Measurements from ENCODE around the gene MCCC1. TPM values are rescaled to one million over a fixed set of nuclear protein-coding genes. Genes with fewer than 3 reads are reported as not detected.

Gene MCCC1
- total RNA-seq (10 to 100 TPM; 35.9 to 37.8 TPM), polyA plus RNA-seq (ENCODE audit: insufficient read depth, low read depth, low replicate concordance) (22.7 TPM)
- long read RNA-seq, donor 1, partial matches to known transcripts: 0 of 6 reads
- long read RNA-seq, donor 1, other reads (novel, unspliced or antisense): 0 of 6 reads
- long read RNA-seq, donor 2, partial matches to known transcripts: 0 of 2 reads
- long read RNA-seq, donor 2, other reads (novel, unspliced or antisense): 0 of 2 reads

DNA sequence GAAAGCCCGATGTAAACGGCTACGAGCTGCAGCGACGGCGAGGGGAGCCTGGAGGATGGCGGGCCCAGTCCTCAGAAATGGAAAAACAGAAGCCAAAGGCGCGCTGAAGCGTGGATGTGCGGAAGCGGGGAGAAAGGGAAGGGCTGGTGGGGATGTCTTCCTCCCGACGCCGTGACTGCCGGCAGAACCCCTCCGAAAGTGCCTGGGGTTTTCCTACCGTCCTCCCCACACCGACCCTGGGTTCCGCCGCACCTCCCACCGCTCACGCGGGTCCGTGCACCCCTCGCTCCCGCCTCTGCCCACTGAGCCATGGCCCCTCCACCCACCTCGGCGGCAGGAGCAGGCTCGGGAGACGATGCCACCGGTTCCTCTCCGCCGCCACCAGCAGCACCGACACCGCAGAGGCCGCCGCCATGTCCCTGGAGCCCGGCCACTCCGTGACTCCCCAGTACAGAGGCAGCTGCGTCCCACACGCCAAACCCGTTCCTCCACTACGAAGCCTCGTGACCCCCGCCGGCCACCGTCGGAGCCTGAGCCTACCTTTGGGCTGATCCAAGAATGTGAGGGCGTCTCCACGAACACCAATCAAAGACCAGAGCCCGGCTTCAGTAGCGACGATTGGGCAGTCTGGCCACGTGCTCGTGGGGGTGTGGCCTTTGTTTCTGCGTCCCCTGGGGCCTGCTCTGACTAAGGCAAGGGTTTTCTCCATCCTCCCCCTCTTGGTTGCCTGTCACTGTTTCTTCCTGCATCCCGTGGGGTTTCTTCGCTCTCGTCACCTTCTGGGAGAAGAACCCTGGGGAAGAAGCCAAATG is at the start of gene MCCC1:
TSS of gene MCCC1 (minus strand) at position 471 of the 812 bp plus-strand sequence. CDS start at position 415, 56 bp downstream.
- WGBS, 2 donors: 0% methylated on average over 12 to 60 of the region's 60 CpGs

GRCh38 chr3:183148056-183148455 is 48.8 kb upstream of the MCCC1 start:
- 74 to 81% methylated on average over 4 of the region's 4 CpGs for WGBS, 2 donors
- Histone ChIP-seq H3K36me3 (ENCODE audit: low read depth, missing control alignments) (no peaks in the 10 kb centered on the region), H3K27me3 (no peaks in the 10 kb centered on the region), H3K4me1 (no peaks in the 10 kb centered on the region), H3K9me3 (no peaks in the 10 kb centered on the region), H3K4me3 (no peak overlapping the region), H3K27ac (no peak overlapping the region)
- no peak for DNase-seq
- intact Hi-C loops (cut with DNase I; ENCODE audit: low total_unique reads): no loop called here
- TF ChIP-seq, protein P1, sequence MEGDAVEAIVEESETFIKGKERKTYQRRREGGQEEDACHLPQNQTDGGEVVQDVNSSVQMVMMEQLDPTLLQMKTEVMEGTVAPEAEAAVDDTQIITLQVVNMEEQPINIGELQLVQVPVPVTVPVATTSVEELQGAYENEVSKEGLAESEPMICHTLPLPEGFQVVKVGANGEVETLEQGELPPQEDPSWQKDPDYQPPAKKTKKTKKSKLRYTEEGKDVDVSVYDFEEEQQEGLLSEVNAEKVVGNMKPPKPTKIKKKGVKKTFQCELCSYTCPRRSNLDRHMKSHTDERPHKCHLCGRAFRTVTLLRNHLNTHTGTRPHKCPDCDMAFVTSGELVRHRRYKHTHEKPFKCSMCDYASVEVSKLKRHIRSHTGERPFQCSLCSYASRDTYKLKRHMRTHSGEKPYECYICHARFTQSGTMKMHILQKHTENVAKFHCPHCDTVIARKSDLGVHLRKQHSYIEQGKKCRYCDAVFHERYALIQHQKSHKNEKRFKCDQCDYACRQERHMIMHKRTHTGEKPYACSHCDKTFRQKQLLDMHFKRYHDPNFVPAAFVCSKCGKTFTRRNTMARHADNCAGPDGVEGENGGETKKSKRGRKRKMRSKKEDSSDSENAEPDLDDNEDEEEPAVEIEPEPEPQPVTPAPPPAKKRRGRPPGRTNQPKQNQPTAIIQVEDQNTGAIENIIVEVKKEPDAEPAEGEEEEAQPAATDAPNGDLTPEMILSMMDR (IDR thresholded peaks at IDR 0.05): no peak
- no peak for TF ChIP-seq POLR2A (IDR thresholded peaks at IDR 0.05)

More for the DNA sequence above, at the start of gene MCCC1:
- no peak for TF ChIP-seq POLR2A (IDR thresholded peaks at IDR 0.05)
- TF ChIP-seq, protein P1 (IDR thresholded peaks at IDR 0.05): no peak
- intact Hi-C loops (cut with DNase I; ENCODE audit: low total_unique reads): no loop called here
- Histone ChIP-seq H3K4me3 (peak within 1 kb of the TSS; percentile 82 to 91), H3K27ac (peak within 1 kb of the TSS; percentile 86 to 90), H3K27me3 (no peaks in the 10 kb centered on the region), H3K36me3 (ENCODE audit: low read depth, missing control alignments) (no peaks in the 10 kb centered on the region), H3K4me1 (peaks cover 4% of the 10 kb centered on the region), H3K9me3 (no peaks in the 10 kb centered on the region)
- peak; percentile 99 for DNase-seq

GRCh38 chr3:183144363-183144762 is 45.1 kb upstream of the MCCC1 start:
- no peak for DNase-seq
- intact Hi-C loops (cut with DNase I; ENCODE audit: low total_unique reads): no loop called here
- Histone ChIP-seq H3K27me3 (no peaks in the 10 kb centered on the region), H3K27ac (no peak overlapping the region), H3K4me1 (no peaks in the 10 kb centered on the region), H3K4me3 (no peak overlapping the region), H3K9me3 (no peaks in the 10 kb centered on the region), H3K36me3 (ENCODE audit: low read depth, missing control alignments) (no peaks in the 10 kb centered on the region)
- TF ChIP-seq, protein P1 (IDR thresholded peaks at IDR 0.05): no peak
- WGBS, 2 donors: 35 to 90% methylated on average over 1 of the region's 1 CpG

DNA sequence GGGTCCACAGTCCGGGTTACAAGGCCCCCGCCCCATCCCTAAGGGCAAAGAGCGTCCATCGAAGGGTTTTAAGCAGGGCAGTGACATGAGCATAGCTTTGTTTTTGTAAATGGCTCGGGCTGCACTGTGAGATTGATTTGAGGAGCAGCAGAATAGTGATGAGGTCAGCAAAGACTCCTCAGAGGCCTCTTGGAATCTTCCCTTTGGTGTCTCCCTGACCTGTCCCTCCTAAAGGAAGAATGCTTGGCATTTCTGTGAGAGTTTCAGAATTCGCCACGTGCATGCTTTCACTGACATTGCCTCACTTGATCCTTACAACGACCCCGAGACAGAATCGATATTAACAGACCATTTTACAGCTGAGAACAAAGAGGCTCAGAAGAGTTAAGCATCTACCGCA is 42.9 kb upstream of the MCCC1 start:
- Histone ChIP-seq H3K4me3 (no peak overlapping the region), H3K9me3 (no peaks in the 10 kb centered on the region), H3K27ac (no peak overlapping the region), H3K27me3 (no peaks in the 10 kb centered on the region), H3K36me3 (ENCODE audit: low read depth, missing control alignments) (no peaks in the 10 kb centered on the region), H3K4me1 (no peaks in the 10 kb centered on the region)
- TF ChIP-seq, protein P1 (IDR thresholded peaks at IDR 0.05): no peak
- no peak for TF ChIP-seq POLR2A (IDR thresholded peaks at IDR 0.05)
- DNase-seq: no peak
- intact Hi-C loops (cut with DNase I; ENCODE audit: low total_unique reads): no loop called here
- 65 to 69% methylated on average over 11 of the region's 11 CpGs for WGBS, 2 donors
